Heart right ventricle (tissue), 16 donors: Measurements from ENCODE around the gene ZNF486. TPM values are rescaled to one million over a fixed set of nuclear protein-coding genes. Genes with fewer than 3 reads are reported as not detected.
A peak's percentile ranks its signal among the peaks of the same experiment; 100 is the strongest.
"Not testable (repeated sequence)": the region's sequence is repeated elsewhere in the genome, so short reads cannot be mapped to it uniquely, and the experiment has no call there.

Source experiments
- ATAC-seq, 8 donors: fragments of 200-7000 bp; cut with Tn5 transposase; one replicate each; pipeline ENCODE4 v1.9.1; 2020; ENCODE audit warnings: mild to moderate bottlenecking in 8 of 8, moderate library complexity in 8 of 8, moderate number of reproducible peaks in 1 of 8
- DNase-seq, 2 donors: peaks; one replicate each; pipeline ENCODE4 v3.0.0-alpha.2; 2020
- H3K27ac ChIP-seq, 10 donors: fragments of 200-600 bp; sonication (generic) in 2 of 10; one replicate each; pipeline versions ENCODE4 v1.5.0 to v1.8.0; 2020 to 2022; ENCODE audit warnings: mild to moderate bottlenecking in 3 of 10
- H3K27me3 ChIP-seq, 7 donors: fragments of 200-600 bp; one replicate each; pipeline ENCODE4 v1.8.0; 2021 to 2022; ENCODE audit warnings: mild to moderate bottlenecking in 2 of 7
- H3K36me3 ChIP-seq, 9 donors: fragments of 200-600 bp; sonication (generic) in 1 of 9; one replicate each; pipeline versions ENCODE4 v1.5.0 to v1.8.0; 2020 to 2022; ENCODE audit warnings: mild to moderate bottlenecking in 2 of 9
- H3K4me1 ChIP-seq, 9 donors: fragments of 200-600 bp; sonication (generic) in 1 of 9; one replicate each; pipeline versions ENCODE4 v1.5.0 to v1.8.0; 2020 to 2022; ENCODE audit warnings: mild to moderate bottlenecking in 4 of 9
- H3K4me3 ChIP-seq, 10 donors: fragments of 200-600 bp; sonication (generic) in 2 of 10; one replicate each; pipeline versions ENCODE4 v1.5.0 to v1.8.0; 2020 to 2022; ENCODE audit warnings: mild to moderate bottlenecking in 7 of 10, moderate library complexity in 2 of 10
- H3K9me3 ChIP-seq, 11 donors: fragments of 200-600 bp in 10 of 11; sonication (generic) in 2 of 11; one replicate each; pipeline versions ENCODE4 v1.5.0 to v1.8.0; 2013 to 2022; ENCODE audit warnings: mild to moderate bottlenecking in 2 of 11, control low read depth in 1 of 11, moderate library complexity in 1 of 11
- WGBS, 2 donors: extraction: QIAGEN DNeasy Blood & Tissue Kit; methylation state at CpG; one replicate each; pipeline ENCODE4 v1.1.7; 2013; ENCODE audit warnings: inconsistent platforms in 1 of 2; 5-methylcytosine and 5-hydroxymethylcytosine counted together
- intact Hi-C, 10 donors: fragments of 100-400 bp; cut with DNase I; formaldehyde crosslinking; loops; one replicate each; pipeline versions ENCODE4 v1.11.1 to v1.14.2; 2022
- polyA plus RNA-seq, 2 donors: library from polyadenylated mRNA; stranded (reverse); fragments of 200-250 nt; gene quantifications; one replicate each; pipeline ENCODE4 v1.2.3, GENCODE V29; 2013
- total RNA-seq, 10 donors: library from RNA; stranded (reverse); fragmentation: NEBNext Ultra II Directional in 3 of 10; extraction: Animal tissue kit (Norgen Biotek cat#: 25700) in 3 of 10; gene quantifications; one replicate each; pipeline versions ENCODE4 v1.2.1 to v1.2.4, GENCODE V29; 2021 to 2023
- TF ChIP-seq, protein P1 (sequence below), 9 donors: fragments of 200-600 bp; sonication (generic) in 2 of 9; IDR thresholded peaks; one replicate each; pipeline versions ENCODE4 v1.5.0 to v1.8.0; 2021 to 2022; ENCODE audit warnings: antibody characterized with exemption in 9 of 9, mild to moderate bottlenecking in 5 of 9, moderate library complexity in 1 of 9
- donor health status: Arrhythmogenic right ventricular cardiomyopathy.
- donor health status: ischemic (EF 13 %, LVEDD 7.1; RV severe dilation, severe dysfunction).
- donor health status: healthy with polysubstance abuse.
- donor health status: DM: no; HTN: yes; CAD: no.
- donor health status: DM: no; HTN: no; CAD: no.
- donor health status: ischemic (EF 25% LVEDD 6.9; RV normal size, moderate dysfunction).
- donor health status: ischemic (EF 25% LVEDD 5.7; RV mildly dilated, moderate dysfunction).
- donor health status: healthy.
- donor health status: DM: yes; HTN: yes; CAD: no.
- donor health status: Ischemic cardiomyopathy.
- donor health status: ischemic (EF 35%, LVEDD 5.7; RV mildly dilated, moderate dysfunction).
- donor health status: nonischemic (EF 11% LVEDD 7.7; RV severe dilation, severe dysfunction).
- donor health status: DM: yes; HTN: yes; CAD: no.
- donor health status: PGD.
- donor health status: ischemic (EF 29% LVEDD 5.4; RV normal size, mild dysfunction).
- donor health status: nonischemic (EF 23%, LVEDD 6.1; RV moderate dilation, normal function).

The ZNF486 gene
- total and polyA plus RNA-seq, 12 donors = 1.0 to 2.6 (median 2.2) TPM

DNA sequence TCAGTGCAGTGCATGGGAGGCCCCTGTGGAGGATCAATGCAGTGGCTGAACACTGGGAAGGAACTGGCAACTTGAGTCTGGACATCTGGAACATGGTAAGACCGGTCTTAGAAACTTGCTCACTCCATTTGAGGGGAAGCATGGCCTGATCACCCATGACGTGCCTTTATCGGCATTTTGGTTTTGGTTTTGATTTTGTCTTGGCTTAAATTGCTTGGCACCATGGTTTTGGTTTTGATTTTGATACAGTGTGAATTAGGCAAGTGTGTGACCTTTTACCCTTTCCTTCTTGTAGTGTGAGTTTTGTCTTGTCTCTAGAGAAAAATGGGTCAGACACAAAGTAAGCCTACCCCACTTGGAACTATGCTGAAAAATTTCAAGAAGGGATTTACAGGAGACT is 77.3 kb downstream of the ZNF486 start:
- intact Hi-C loops = no loop called here
- no peaks in the 10 kb centered on the region for H3K9me3 ChIP-seq
- H3K4me3 ChIP-seq = no peak overlapping the region
- WGBS, 2 donors = 66 to 82% methylated on average over 3 of the region's 3 CpGs
- H3K36me3 ChIP-seq = no peaks in the 10 kb centered on the region
- DNase-seq (no peak), ATAC-seq (no peak)
- TF ChIP-seq, protein P1, sequence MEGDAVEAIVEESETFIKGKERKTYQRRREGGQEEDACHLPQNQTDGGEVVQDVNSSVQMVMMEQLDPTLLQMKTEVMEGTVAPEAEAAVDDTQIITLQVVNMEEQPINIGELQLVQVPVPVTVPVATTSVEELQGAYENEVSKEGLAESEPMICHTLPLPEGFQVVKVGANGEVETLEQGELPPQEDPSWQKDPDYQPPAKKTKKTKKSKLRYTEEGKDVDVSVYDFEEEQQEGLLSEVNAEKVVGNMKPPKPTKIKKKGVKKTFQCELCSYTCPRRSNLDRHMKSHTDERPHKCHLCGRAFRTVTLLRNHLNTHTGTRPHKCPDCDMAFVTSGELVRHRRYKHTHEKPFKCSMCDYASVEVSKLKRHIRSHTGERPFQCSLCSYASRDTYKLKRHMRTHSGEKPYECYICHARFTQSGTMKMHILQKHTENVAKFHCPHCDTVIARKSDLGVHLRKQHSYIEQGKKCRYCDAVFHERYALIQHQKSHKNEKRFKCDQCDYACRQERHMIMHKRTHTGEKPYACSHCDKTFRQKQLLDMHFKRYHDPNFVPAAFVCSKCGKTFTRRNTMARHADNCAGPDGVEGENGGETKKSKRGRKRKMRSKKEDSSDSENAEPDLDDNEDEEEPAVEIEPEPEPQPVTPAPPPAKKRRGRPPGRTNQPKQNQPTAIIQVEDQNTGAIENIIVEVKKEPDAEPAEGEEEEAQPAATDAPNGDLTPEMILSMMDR (IDR thresholded peaks at IDR 0.05) = no peak
- no peak overlapping the region for H3K27ac ChIP-seq
- peaks cover 0 to 4% (median 0%) of the 10 kb centered on the region in 9 donors for H3K4me1 ChIP-seq
- H3K27me3 ChIP-seq = no peaks in the 10 kb centered on the region

DNA sequence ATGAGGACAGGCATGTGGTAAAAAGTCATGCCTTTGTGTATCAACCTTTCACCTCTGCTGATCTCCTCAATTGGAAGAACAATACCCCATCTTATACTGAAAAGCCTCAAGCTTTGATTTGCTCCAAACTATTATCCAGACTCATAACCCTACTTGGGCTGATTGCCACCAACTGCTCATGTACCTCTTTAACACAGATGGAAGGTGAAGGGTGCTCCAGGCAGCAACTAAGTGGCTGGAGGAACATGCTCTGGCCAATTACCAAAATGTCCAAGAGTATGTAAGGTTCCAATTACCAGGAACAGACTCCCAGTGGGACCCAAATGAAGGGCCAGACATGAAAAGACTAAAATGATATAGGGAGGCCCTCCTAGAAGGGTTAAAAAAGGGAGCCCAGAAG is 78.3 kb downstream of the ZNF486 start:
- Histone ChIP-seq H3K27ac (no peak overlapping the region), H3K4me3 (no peak overlapping the region), H3K27me3 (no peaks in the 10 kb centered on the region), H3K4me1 (no peaks in the 10 kb centered on the region), H3K36me3 (no peaks in the 10 kb centered on the region), H3K9me3 (no peaks in the 10 kb centered on the region)
- no peak for DNase-seq
- TF ChIP-seq, protein P1 (IDR thresholded peaks at IDR 0.05) = no peak
- no peak for ATAC-seq
- intact Hi-C loops = loop anchor here in 1 of 10 donors (5.0 kb wide), 1 partner anchor 1062 kb away; no protein-coding TSS in a partner anchor

GRCh38 chr19:20247016-20247683 is 80.1 kb downstream of the ZNF486 start:
- peak; percentile 11 to 35 for DNase-seq
- H3K27ac ChIP-seq = no peak overlapping the region
- H3K36me3 ChIP-seq = no peaks in the 10 kb centered on the region
- intact Hi-C loops = loop anchor here in 1 of 10 donors (5.0 kb wide), 1 partner anchor 1060 kb away; no protein-coding TSS in a partner anchor
- no peak overlapping the region for H3K4me3 ChIP-seq
- no peaks in the 10 kb centered on the region for H3K9me3 ChIP-seq
- no peaks in the 10 kb centered on the region for H3K4me1 ChIP-seq
- TF ChIP-seq, protein P1 (IDR thresholded peaks at IDR 0.05) = peak; percentile 20 to 70 (median 51)
- peak in 4 of 8 donors; percentile 46 to 70 (median 58) for ATAC-seq
- no peaks in the 10 kb centered on the region for H3K27me3 ChIP-seq
- WGBS, 2 donors = 55 to 56% methylated on average over 10 of the region's 10 CpGs

DNA sequence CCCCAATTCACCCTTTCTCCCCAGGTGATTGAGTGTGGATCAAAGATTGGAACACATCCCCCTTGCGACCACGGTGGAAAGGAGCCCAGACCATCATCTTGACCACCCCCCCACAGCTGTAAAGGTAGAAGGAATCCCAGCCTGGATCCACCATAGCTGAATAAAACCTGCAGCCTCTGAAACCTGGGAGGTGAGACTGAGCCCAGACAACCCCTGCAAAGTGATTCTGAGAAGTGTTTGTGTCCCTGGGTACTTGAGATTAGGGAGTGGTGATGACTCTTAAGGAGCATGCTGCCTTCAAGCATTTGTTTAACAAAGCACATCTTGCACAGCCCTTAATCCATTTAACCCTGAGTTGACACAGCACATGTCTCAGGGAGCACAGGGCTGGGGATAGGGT is 81.2 kb downstream of the ZNF486 start:
- not testable (repeated sequence) for H3K27me3 ChIP-seq, DNase-seq, H3K9me3 ChIP-seq, H3K4me1 ChIP-seq, H3K4me3 ChIP-seq, ATAC-seq, H3K36me3 ChIP-seq, H3K27ac ChIP-seq
- WGBS, 2 donors = 54 to 56% methylated on average over 2 of the region's 2 CpGs
- intact Hi-C loops = loop anchor here in 1 of 10 donors (5.0 kb wide), 1 partner anchor 1059 kb away; no protein-coding TSS in a partner anchor

Other genes starting within 250 kb of the ZNF486 start
- 1 to 10 TPM; 1.9 to 8.8 (median 4.8) TPM for gene ZNF682, start 127.7 kb upstream of the ZNF486 start, total RNA-seq
- 10 to 100 TPM in 1 of 2 donors, 1 to 10 TPM in 1; 2.7 to 31.8 TPM for gene ZNF682, start 127.7 kb upstream of the ZNF486 start, polyA plus RNA-seq
- gene ZNF90, start 89.2 kb upstream of the ZNF486 start, total RNA-seq = 1 to 10 TPM in 1 of 10 donors, under 1 TPM in 9; 0.47 to 2.0 (median 0.75) TPM
- gene ZNF90, start 89.2 kb upstream of the ZNF486 start, polyA plus RNA-seq = 1 to 10 TPM in 1 of 2 donors, under 1 TPM in 1; 0.48 to 2.4 TPM